ENCODE data around the gene RPS2. TPM values are rescaled to one million over a fixed set of nuclear protein-coding genes. Genes with fewer than 3 reads are reported as not detected.
"Not testable (repeated sequence)": the region's sequence is repeated elsewhere in the genome, so short reads cannot be mapped to it uniquely, and the experiment has no call there.

RPS2 gene
- total RNA-seq, 1 donor from 2014 or later: 788 TPM

GRCh38 chr16:1932050-1933028 is 32.3 kb downstream of the RPS2 start:
- ATAC-seq: peak; percentile 6
- intact Hi-C loops (cut with micrococcal nuclease): loop anchor here (10.0 kb wide), 1 partner anchor 68 kb away; no protein-coding TSS in a partner anchor
- no peak for DNase-seq

GRCh38 chr16:1930338-1930720 is 34.3 kb downstream of the RPS2 start:
- DNase-seq (no peak), ATAC-seq (no peak)
- intact Hi-C loops (cut with micrococcal nuclease): loop anchor here (10.0 kb wide), 1 partner anchor 66 kb away; no protein-coding TSS in a partner anchor

DNA sequence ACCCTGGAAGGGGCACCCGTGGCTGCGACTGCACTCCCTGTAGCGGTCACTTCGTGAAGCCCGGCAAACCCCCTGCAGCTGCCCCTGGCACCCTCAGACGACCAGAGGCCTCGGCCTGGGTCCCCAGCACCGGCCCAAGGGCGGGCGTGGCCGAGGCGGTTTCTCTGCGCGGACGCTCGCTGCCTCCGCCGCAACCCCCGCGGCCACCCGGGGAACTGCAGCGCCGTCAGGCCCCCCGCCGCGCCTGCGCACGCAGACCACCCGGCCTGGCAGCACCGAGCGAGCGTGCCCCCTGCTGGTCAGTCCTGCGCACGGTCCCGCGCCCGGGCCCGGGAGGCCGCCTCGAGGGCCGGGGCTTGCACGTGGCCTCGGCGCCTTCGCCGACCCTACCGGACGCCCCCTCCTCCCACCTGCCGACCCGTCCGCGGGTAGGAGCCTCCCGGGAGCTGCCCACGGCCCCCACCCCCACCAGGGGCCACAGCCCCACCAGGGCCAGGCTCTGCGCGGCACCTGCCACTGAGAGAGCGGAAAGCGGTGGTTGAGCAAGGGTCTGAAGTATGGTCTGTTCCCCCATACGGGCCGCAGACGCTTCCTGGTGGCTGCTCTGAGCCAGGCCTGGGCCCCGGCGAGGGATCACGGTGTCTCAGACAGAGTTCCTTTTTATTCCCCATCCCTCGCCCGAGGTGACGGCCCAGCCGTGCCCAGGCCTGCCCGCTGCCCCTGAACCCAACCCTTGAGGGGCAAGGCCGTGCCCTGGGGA is 34.9 kb downstream of the RPS2 start:
- ATAC-seq: peak; percentile 96

DNA sequence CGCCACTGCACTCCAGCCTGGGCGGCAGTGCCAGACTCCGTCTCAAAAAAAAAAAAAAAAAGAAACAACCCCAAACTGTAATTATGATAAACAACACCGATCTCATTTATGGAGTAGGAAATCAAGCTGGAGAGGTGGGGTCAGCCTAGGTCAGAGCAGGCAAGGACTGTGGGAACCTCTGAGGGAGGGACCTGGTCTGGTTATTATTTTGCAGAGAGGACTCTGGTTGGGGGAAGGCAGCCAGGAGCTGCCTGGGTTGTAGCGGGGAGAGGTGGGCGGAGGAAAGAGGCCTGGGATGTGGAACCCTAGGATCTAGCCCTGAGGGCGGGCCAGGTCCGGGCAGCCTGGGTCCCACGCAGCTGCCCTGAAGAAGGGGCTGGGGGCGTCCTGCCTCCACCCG is 35.5 kb downstream of the RPS2 start:
- DNase-seq (peak; percentile 57), ATAC-seq (peak; percentile 72)
- intact Hi-C loops (cut with micrococcal nuclease): no loop called here

More for the DNA sequence above, 34.9 kb downstream of the RPS2 start:
- intact Hi-C loops (cut with micrococcal nuclease): loop anchor here (10.0 kb wide), 1 partner anchor 65 kb away; no protein-coding TSS in a partner anchor
- DNase-seq: peak; percentile 96

DNA sequence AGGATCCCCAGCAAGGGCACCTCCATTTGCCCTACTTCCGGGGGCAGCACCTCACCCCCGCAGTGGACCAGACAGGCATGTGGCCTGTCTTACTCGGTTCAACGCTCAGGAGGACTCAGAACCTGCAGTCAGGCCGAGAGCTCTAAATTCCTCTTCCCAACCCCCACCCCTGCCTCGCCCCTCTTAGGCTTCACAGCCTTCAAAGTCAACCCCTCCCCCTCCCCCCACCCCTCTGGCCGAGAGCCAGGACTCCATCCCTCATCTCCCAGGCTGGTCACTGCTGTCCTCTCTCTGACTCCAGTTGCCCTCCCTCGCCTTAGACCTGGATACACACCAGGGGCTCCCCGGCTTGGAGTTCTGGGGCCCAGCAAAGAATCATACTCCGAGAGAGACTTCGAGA is 38.4 kb downstream of the RPS2 start:
- no peak for ATAC-seq
- intact Hi-C loops (cut with micrococcal nuclease): no loop called here
- no peak for DNase-seq

GRCh38 chr16:1924095-1924494 is 40.5 kb downstream of the RPS2 start:
- intact Hi-C loops (cut with micrococcal nuclease): no loop called here
- DNase-seq: no peak
- ATAC-seq: no peak

DNA sequence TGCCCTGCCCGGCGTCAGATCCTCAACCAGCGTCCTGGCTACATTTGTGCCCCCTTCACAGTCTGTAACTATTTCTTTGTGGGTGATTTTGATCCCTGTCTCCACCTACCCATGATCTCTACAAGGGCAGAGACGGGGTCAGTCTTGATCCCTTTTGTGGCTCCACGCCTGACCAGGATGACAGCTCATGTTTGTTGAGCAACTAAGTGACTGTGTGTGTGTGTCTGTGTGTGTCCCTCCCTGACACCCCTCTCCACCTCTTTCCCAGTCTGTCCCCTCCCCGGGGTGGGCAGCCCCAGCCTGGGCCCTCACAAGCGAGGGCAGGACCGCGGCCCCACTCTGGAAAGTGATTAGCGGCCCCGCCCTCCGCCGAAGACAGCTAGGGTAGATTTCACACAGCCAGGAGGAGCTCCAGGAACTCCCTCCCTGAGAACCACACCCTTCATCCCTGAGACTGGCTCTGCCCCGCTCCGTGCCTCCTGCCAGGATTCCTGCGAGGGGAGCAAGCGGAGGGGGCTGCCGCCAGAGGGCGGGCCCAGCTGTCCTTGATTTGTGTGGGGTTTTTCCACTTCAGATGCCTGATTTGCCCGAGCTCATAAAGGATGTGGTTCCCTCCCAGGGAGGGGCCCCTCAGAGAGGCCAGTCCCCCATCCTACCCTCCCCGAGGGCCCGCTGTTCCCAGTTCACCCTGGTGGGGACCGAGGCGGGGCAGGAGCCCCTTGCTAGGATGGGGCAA is 41.2 kb downstream of the RPS2 start:
- no peak for DNase-seq
- intact Hi-C loops (cut with micrococcal nuclease): no loop called here
- peak; percentile 48 for ATAC-seq

DNA sequence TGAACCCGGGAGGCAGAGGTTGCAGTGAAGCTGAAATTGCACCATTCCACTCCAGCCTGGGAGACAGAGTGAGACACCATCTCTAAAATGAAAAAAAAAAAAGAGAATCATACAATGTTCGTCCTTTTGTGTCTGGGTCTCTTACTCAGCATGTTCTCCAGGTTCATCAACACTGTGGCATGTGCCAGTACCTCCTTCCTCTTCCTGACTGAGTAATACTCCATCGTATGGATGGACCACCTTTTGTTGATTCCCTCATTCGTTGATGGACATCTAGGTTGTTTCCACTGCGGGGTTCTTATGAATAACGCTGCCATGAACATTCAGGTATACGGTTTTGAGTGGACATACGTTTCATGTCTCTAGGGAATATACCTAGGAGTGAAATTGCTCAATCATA is 42.3 kb downstream of the RPS2 start:
- intact Hi-C loops (cut with micrococcal nuclease): no loop called here
- ATAC-seq: no peak
- DNase-seq: no peak

GRCh38 chr16:1920727-1921171 is 43.9 kb downstream of the RPS2 start:
- intact Hi-C loops (cut with micrococcal nuclease): no loop called here
- DNase-seq (no peak), ATAC-seq (peak; percentile 32)

- DNase-seq; intact Hi-C loops (cut with micrococcal nuclease); ATAC-seq: not testable (repeated sequence)
Measured at GRCh38 chr16:1920122-1920521, 44.5 kb downstream of the RPS2 start.

DNA sequence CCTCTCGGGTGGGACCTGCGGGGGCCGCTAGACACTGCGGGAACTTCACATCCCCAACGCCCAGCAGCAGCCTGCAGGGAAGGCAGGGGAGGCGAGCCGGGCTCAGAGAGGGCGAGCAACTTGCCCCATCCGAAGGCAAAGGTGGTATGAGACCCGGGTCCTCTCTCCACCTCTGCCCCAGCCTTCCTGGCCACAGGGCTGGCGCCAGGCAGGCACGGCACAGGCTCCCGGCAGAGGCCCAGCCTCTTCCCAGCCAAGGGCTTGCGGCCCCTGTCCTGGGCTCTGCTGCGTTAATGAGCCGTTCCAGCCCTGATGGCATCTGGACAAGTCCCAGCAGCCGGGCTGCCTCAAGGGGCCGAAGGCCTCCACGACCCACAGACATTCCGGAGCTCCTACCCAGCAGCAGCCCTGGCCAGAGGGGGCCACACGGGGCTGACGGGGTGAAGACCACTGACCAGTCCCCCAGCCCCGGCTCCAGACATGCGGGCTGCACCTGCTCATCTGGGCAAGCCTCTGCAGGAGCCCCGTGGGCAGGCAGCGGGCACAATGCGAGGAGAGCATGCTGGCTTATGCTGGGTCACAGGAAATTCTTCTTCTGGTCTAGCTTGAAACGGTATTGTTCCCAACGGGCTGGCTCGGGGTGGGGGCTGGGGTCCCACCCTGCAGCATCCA is 45.2 kb downstream of the RPS2 start:
- ATAC-seq (no peak), DNase-seq (no peak)
- intact Hi-C loops (cut with micrococcal nuclease): no loop called here

DNA sequence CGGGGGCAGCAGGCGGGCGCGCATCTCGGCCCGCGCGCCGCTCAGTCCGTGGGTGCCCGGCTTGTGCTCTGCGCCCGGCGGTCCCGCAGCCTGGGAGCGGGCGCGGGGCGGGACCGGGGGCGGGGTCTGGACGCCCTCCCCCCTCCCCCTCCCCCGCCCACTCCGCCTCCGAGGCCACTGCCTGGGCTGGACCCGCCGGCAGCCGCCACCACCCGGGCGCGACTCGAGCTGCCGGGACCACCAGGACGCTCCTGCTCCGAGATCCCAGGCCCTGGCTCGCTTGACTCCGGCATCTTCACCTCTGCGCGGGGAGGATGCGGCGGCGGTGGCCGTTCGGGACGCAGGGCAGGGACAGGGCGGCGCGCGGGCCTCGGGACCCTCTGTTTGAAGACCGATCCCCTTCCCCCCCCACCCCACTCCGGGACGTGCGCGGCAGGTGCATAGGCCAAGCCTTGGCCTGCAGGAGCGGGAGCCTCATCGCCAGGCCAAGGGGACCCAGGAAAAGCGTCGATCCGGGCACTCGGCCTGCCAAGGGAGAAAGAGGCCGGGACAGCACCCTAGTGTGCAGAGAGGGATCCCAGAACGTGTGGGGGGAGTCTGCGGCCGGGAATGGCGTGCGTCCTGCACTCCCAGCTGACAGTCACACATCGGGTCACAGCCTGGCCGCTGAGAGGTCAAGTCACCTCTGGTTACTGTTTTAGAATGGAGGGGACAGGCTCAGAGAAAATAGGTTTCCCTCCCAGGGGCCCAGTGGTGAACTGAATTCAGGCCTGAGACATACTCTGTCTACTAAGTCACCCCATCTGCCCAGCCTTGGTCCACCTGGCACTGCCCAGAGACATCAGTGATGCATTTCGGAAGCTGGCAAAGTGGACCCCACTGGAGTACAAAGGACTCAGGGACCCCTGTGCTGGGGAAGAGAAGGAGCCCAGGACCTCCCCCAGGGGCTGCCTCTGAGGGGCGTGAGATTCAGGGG is 46.0 kb downstream of the RPS2 start, which contains the start of gene HS3ST6:
Gene HS3ST6 (minus strand): TSS at position 65 of the 976 bp plus-strand sequence. CDS start 92 bp downstream, outside the sequence.
- intact Hi-C loops (cut with micrococcal nuclease): no loop called here
- DNase-seq (no peak), ATAC-seq (no peak)

DNA sequence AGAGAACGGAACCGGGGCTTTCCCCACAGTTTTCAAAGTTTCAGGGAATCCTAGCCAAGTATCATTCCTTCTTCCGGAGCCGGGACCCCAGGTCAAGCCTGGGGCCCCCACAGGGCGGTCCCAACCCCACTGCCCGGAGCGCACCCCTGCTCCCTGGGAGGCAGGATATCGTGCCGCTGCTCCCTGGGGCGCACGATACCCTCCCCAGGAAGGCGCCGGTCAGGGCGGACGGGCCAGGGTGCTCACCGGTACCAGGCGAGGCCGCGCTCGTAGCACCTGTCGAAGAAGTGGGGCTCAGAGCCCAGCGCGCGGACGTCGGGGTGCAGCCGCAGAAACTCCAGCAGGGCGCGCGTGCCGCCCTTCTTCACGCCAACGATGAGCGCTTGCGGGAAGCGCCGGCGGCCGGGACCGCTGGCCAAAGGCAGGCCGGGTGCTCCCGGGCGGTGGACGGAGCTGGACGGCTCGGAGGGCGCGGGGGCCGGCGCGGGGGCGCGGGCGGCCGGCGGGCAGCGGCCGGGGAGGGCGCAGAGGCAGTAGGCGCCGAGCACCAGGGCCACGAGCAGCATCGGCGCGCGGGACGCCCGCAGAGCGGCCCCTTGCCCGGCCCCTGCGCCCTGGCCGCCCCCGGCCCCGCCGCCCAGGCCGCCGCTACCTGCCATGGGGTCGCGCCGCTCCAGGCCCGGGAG is 46.8 kb downstream of the RPS2 start:
- no peak for ATAC-seq
- intact Hi-C loops (cut with micrococcal nuclease): no loop called here
- DNase-seq: no peak

DNA sequence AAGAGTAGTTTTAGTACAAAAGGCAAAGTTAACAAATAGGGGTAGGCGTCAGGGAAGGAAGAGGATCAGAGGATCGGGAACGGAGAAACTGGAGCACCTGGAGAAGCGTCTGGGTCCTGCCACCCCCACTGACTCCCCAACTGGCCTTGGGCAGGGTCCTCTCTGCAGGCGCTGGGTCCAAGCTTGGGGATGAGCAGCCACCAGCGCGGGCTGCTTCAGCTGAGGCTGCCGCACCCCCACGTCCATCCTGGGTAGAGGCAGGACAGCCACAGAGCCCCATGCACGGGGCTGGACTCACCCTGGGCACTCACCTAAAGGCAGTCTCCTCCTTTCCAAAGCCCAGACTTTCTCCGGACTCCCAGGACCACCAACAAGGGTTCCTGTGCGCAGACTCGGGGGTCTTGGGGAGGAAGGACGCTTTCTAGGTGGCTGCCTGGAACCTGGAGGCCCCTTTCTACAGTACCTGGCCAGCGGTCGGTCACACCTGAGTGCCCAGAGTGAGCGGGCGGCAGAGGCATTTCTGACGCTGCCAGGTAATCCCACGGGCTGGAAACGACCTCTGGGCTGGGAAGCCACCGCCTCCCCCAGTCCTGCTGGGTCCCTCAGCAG is 47.5 kb downstream of the RPS2 start:
- DNase-seq (no peak), ATAC-seq (no peak)
- intact Hi-C loops (cut with micrococcal nuclease): no loop called here

DNA sequence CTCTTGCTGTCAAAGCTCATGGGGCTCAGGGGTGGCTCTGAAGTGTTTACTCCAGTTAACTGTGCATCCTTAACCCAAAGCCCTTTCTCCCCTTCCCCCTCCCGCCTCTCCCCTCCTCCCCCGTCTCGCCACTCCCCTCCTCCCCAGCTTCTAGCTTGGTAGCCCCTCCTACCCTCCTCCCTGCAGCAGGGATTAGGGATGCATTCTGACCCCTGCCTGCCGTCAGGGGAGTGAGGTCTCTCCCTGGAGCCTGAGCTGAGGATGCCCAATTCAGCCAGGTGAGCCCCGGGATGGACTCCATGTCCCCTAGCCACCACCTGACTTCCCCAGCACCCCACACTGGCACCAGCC is 48.0 kb downstream of the RPS2 start:
- no peak for ATAC-seq
- no peak for DNase-seq
- intact Hi-C loops (cut with micrococcal nuclease): no loop called here

- no peak for ATAC-seq
- intact Hi-C loops (cut with micrococcal nuclease): no loop called here
- no peak for DNase-seq
Measured at GRCh38 chr16:1915732-1916639, 48.6 kb downstream of the RPS2 start.
